Measurements from ENCODE around the gene TMX2.

Gene TMX2

DNA sequence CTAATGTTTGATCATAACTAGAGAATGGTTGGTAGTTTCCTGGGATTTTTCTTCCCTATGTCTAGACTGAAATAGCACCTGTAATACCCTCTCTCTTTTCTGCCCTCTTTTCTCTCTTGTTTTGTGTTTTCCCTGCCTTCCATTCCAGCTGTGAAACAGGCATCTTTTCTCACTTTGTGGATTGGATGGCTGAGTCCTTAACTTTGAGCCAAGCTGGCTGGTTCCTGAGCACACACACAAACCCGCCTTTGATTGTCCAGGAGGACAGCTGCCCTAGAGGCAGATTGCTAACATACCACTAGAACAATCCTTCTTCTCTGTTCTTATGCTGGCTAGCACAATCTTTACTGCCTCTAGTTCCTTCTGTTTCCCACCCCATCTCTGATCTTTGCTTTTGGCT, 66.9 kb downstream of the TMX2 start:
- no peaks in the 10 kb centered on the region for H3K9me3 Mint-ChIP-seq
- no peak for DNase-seq
- H3K4me3 Mint-ChIP-seq, result peak overlapping the region; percentile 58
- peaks cover 21% of the 10 kb centered on the region for H3K36me3 Mint-ChIP-seq (ENCODE audit: low read depth)
- peaks cover 80% of the 10 kb centered on the region for H3K4me1 Mint-ChIP-seq
- peak overlapping the region; percentile 97 for H3K27ac Mint-ChIP-seq
- H3K27me3 Mint-ChIP-seq (ENCODE audit: low read depth, poor library complexity), result no peaks in the 10 kb centered on the region
- no peak for TF ChIP-seq CTCF (IDR thresholded peaks at IDR 0.05)

GRCh38 chr11:57781529-57781943, 69.1 kb downstream of the TMX2 start:
- Mint-ChIP-seq H3K27me3 (ENCODE audit: low read depth, poor library complexity) (no peaks in the 10 kb centered on the region), H3K4me3 (peak overlapping the region; percentile 62), H3K4me1 (peaks cover 64% of the 10 kb centered on the region), H3K36me3 (ENCODE audit: low read depth) (peaks cover 32% of the 10 kb centered on the region), H3K9me3 (no peaks in the 10 kb centered on the region), H3K27ac (peak overlapping the region; percentile 37)
- no peak for DNase-seq
- TF ChIP-seq CTCF (IDR thresholded peaks at IDR 0.05), result no peak

- no peaks in the 10 kb centered on the region for H3K9me3 Mint-ChIP-seq
- H3K4me1 Mint-ChIP-seq, result peaks cover 48% of the 10 kb centered on the region
- peaks cover 4% of the 10 kb centered on the region for H3K27me3 Mint-ChIP-seq (ENCODE audit: low read depth, poor library complexity)
- no peak overlapping the region for H3K27ac Mint-ChIP-seq
- peaks cover 48% of the 10 kb centered on the region for H3K36me3 Mint-ChIP-seq (ENCODE audit: low read depth)
- no peak overlapping the region for H3K4me3 Mint-ChIP-seq
- TF ChIP-seq CTCF (IDR thresholded peaks at IDR 0.05), result no peak
- no peak for DNase-seq
These were observed 72.7 kb downstream of the TMX2 start for GRCh38 chr11:57785072-57785471.

- no peak for DNase-seq
- TF ChIP-seq CTCF (IDR thresholded peaks at IDR 0.05), result no peak
- Mint-ChIP-seq H3K27me3 (ENCODE audit: low read depth, poor library complexity) (peaks cover 4% of the 10 kb centered on the region), H3K9me3 (no peaks in the 10 kb centered on the region), H3K36me3 (ENCODE audit: low read depth) (peaks cover 54% of the 10 kb centered on the region), H3K27ac (peak overlapping the region; percentile 49), H3K4me1 (peaks cover 35% of the 10 kb centered on the region), H3K4me3 (no peak overlapping the region)
These were observed 74.0 kb downstream of the TMX2 start for GRCh38 chr11:57786436-57786835.

DNA sequence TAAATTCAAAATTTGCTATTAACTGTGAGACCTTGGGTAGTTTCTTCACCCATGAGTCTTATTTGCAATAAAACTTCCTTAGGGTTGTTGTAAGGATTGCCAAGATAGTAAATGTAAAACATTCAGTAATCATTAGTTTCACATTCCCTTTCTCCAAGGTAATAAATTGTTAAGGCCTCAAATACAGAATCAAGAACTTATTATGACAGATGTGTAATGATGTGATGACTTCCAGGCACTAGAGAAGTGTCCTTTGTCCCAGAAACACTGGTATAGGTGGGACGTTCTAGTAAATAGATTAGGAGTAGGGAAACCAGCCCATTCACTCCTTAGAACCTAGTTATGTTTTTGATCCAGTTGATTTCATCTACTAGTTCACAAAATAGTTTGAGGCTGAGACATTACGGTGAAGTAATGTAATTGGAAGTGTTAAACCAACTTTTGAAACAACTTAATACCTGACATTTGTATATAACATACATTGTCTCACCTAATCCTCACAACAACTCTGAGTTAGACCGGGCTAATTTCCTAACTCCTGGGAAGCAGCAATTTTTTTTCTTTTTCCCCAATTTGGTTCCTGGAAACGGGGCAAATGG, 74.7 kb downstream of the TMX2 start:
- no peak for TF ChIP-seq CTCF (IDR thresholded peaks at IDR 0.05)
- H3K27me3 Mint-ChIP-seq (ENCODE audit: low read depth, poor library complexity), result peaks cover 4% of the 10 kb centered on the region
- DNase-seq, result no peak
- no peaks in the 10 kb centered on the region for H3K9me3 Mint-ChIP-seq
- no peak overlapping the region for H3K4me3 Mint-ChIP-seq
- peaks cover 32% of the 10 kb centered on the region for H3K4me1 Mint-ChIP-seq
- H3K27ac Mint-ChIP-seq, result peak overlapping the region; percentile 49
- peaks cover 54% of the 10 kb centered on the region for H3K36me3 Mint-ChIP-seq (ENCODE audit: low read depth)

All from nephron progenitor cell (in vitro differentiated cells).